Mesothelial cell of epicardium (in vitro differentiated cells): ENCODE results near the gene EPB42. TPM values are rescaled to one million over a fixed set of nuclear protein-coding genes. Genes with fewer than 3 reads are reported as not detected.
"Not testable (repeated sequence)": the region's sequence is repeated elsewhere in the genome, so short reads cannot be mapped to it uniquely, and the experiment has no call there.

Experiments used
- DNase-seq, 2 experiments: peaks; one replicate each; pipeline ENCODE4 v3.0.0; 2021; ENCODE audit warnings: low spot score in 2 of 2; ENCODE audit not compliant: unreplicated experiment in 2 of 2
- H3K27ac Mint-ChIP-seq: 2 replicates; pipeline ENCODE4 v1.8.0; 2021; ENCODE audit warnings: mixed read lengths
- H3K27me3 Mint-ChIP-seq: 2 replicates; pipeline ENCODE4 v1.8.0; 2021; ENCODE audit warnings: low read depth, mixed read lengths
- H3K36me3 Mint-ChIP-seq: 2 replicates; pipeline ENCODE4 v1.8.0; 2021; ENCODE audit warnings: mixed read lengths
- H3K4me1 Mint-ChIP-seq: 2 replicates; pipeline ENCODE4 v1.8.0; 2021; ENCODE audit warnings: mixed read lengths
- H3K4me3 Mint-ChIP-seq: 2 replicates; pipeline ENCODE4 v1.8.0; 2021; ENCODE audit warnings: mild to moderate bottlenecking, moderate library complexity, mixed read lengths
- H3K9me3 Mint-ChIP-seq: 2 replicates; pipeline ENCODE4 v1.8.0; 2021; ENCODE audit warnings: mixed read lengths
- total RNA-seq: library from RNA; stranded (reverse); gene quantifications from 3 replicates; pipeline ENCODE4 v1.2.1, GENCODE V29; 2021
- TF ChIP-seq, protein P1 (sequence below): fragments of 200-600 bp; sonication (generic); IDR thresholded peaks from one replicate; pipeline ENCODE4 v1.5.0; 2021; ENCODE audit warnings: antibody characterized with exemption; ENCODE audit not compliant: unreplicated experiment

EPB42 gene
- total RNA-seq, 1 donor from 2014 or later = 0.13 TPM

DNA sequence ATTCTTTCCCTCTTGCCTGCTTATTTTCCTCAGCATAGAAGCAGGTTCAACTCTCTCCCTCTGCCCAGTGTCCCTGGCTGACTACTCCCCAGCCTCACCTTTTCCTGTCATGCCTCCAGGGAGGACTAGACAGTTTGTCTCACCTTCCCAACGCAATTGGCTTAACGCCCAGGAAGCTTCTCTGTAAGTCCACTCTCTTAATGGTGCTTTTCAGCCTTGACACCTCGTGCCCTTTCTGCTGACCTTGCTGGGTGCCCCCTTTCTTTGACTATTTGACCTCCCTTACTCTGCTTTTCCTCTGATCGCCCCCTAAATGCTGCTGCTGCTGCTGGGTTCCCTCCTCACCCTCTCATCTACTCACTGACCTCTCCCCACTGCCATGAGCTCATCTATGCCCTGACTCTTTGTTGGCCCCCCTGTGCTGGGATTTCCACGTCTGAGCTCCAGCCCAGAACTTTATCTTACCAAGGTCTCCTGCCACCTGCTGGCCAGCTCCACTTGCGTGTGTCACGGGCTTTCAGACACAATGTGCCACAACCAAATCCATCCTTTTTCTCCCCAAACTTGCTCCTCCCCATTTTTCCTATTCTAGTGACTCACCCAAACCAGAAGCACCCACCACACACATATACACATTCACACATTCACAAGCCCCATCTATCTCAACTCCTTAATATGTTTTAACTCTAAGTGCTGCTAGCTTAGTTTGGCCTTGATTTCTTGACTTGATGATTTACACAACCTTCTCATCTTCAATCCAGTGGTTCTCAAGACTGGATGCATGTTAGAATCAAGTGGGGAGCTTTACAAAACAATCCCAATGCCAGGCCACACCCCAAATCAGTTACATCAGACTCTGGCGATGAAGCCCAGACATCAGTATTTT is 16.6 kb downstream of the EPB42 start:
- Mint-ChIP-seq H3K4me1 (peaks cover 2% of the 10 kb centered on the region), H3K4me3 (no peak overlapping the region), H3K36me3 (peaks cover 1% of the 10 kb centered on the region), H3K27ac (no peak overlapping the region), H3K9me3 (no peaks in the 10 kb centered on the region), H3K27me3 (peaks cover 39% of the 10 kb centered on the region)
- no peak for DNase-seq
- TF ChIP-seq, protein P1, sequence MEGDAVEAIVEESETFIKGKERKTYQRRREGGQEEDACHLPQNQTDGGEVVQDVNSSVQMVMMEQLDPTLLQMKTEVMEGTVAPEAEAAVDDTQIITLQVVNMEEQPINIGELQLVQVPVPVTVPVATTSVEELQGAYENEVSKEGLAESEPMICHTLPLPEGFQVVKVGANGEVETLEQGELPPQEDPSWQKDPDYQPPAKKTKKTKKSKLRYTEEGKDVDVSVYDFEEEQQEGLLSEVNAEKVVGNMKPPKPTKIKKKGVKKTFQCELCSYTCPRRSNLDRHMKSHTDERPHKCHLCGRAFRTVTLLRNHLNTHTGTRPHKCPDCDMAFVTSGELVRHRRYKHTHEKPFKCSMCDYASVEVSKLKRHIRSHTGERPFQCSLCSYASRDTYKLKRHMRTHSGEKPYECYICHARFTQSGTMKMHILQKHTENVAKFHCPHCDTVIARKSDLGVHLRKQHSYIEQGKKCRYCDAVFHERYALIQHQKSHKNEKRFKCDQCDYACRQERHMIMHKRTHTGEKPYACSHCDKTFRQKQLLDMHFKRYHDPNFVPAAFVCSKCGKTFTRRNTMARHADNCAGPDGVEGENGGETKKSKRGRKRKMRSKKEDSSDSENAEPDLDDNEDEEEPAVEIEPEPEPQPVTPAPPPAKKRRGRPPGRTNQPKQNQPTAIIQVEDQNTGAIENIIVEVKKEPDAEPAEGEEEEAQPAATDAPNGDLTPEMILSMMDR = peak; percentile 20

DNA sequence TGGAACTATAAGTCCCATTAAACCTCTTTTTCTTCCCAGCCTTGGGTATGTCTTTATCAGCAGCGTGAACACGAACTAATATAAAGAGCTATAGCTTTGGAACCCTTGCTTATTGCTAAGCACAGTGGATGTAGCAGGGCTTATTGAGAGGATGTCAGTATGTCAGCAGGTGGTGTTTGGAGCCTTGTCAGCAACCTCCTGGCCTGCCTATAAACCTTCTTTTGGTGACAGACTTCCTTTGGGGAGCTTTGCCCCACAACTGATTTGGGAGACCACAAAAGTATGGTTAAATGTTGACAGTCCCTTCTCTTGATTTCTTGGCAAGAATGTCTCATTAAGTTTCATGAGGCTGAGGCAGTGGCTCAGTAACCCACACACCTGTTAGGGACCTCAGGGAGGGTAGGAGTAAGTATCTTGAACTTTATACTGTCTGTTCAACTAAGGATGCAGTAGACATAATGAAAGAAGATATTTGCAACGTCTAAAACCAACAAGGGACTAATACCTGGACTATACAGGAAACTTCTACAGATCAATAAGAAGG is 20.8 kb downstream of the EPB42 start:
- Mint-ChIP-seq H3K4me1 (peaks cover 2% of the 10 kb centered on the region), H3K36me3 (peaks cover 21% of the 10 kb centered on the region), H3K27ac (no peak overlapping the region), H3K4me3 (no peak overlapping the region), H3K27me3 (peaks cover 8% of the 10 kb centered on the region), H3K9me3 (peaks cover 8% of the 10 kb centered on the region)
- TF ChIP-seq, protein P1 = no peak
- DNase-seq = no peak

DNA sequence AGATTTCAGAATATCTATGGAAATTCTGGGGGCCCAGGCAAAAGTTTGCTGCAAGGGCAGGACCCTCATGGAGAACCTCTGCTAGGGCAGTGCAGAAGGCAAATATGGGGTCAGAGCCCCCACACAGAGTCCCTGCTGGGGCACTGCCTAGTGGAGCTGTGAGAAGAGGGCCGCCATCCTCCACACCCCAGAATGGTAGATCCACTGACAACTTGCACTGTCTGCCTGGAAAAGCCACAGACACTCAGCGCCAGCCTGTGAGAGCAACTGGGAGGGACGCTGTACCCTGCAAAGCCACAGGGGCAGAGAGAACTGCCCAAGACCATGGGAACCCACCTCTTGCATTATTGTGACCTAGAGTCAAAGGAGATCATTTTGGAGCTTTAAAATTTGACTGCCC is 21.8 kb downstream of the EPB42 start:
- TF ChIP-seq, protein P1 = no peak
- no peak overlapping the region for H3K4me3 Mint-ChIP-seq
- no peaks in the 10 kb centered on the region for H3K4me1 Mint-ChIP-seq
- H3K36me3 Mint-ChIP-seq = peaks cover 27% of the 10 kb centered on the region
- DNase-seq = no peak
- no peak overlapping the region for H3K27ac Mint-ChIP-seq
- peaks cover 5% of the 10 kb centered on the region for H3K27me3 Mint-ChIP-seq
- peaks cover 8% of the 10 kb centered on the region for H3K9me3 Mint-ChIP-seq

DNA sequence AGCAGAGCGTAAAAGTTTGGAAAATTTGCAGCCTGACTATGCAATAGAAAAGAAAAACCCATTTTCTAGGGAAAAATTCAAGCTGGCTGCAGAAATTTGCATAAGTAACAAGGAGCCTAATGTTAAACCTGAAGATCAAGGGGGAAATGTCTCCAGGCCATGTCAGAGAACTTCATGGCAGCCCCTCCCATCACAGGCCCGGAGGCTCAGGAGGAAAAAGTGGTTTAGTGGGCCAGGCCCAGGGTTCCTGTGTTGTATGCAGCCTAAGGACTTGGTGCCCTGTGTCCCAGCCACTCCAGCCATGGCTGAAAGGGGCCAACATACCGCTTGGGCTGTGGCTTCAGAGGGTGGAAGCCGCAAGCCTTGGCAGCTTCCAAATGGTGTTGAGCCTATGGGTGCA is 22.3 kb downstream of the EPB42 start:
- H3K4me1 Mint-ChIP-seq, H3K27me3 Mint-ChIP-seq, DNase-seq, H3K27ac Mint-ChIP-seq, H3K4me3 Mint-ChIP-seq, H3K9me3 Mint-ChIP-seq: not testable (repeated sequence)
- H3K36me3 Mint-ChIP-seq = peaks cover 27% of the 10 kb centered on the region

DNA sequence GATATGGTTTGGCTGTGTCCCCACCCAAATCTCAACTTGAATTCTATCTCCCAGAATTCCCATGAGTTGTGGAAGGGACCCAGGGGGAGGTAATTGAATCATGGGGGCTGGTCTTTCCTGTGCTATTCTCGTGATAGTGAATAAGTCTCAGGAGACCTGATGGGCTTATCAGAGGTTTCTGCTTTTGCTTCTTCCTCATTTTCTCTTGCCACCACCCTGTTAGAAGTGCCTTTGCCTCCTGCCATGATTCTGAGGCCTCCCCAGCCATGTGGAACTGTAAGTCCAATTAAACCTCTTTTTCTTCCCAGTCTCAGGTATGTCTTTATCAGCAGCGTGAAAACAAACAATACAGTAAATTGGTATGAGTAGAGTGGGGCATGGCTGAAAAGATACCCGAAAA is 23.0 kb downstream of the EPB42 start:
- H3K27me3 Mint-ChIP-seq = not testable (repeated sequence)

DNA sequence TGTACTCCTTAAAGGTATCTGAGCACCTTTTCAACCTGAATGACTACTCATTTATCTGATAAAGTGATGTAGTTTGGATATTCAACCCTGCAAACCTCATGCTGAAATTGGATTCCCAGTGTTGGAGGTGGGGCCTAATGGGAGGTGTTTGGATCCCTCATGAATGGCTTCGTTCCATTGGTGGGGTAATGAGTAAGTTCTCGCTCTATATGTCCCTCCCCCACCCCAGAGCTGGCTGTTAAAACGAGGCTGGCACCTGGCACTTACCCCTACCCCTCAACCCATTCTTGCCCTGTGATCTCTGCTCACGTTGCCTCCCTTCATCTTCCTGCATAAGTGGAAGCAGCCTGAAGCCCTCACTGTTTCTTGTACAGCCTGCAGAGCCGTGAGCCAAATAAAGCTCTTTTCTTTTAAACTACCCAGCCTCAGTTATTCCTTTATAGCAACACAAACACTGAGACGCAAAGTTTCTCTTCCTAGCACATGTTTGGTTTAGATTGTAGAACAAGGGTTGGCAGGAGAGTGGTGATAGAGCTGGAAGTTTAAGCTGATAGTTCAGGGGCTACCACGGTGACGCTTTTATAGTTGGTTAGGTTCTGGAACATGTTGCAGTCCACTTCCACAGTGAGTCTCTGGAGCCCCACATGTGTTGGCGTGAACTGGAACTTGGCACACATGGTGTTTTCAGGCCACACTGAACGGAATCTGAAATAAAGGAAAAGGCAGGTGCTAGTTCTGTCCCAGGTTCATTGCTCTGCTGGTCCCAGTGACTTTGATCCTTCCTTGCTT is 23.9 kb downstream of the EPB42 start:
- Mint-ChIP-seq H3K27ac (no peak overlapping the region), H3K9me3 (peaks cover 8% of the 10 kb centered on the region), H3K36me3 (peaks cover 34% of the 10 kb centered on the region)

More for the DNA sequence above, 23.0 kb downstream of the EPB42 start:
- H3K27ac Mint-ChIP-seq, H3K4me1 Mint-ChIP-seq, DNase-seq, H3K9me3 Mint-ChIP-seq, H3K4me3 Mint-ChIP-seq: not testable (repeated sequence)
- peaks cover 31% of the 10 kb centered on the region for H3K36me3 Mint-ChIP-seq

More for the DNA sequence above, 23.9 kb downstream of the EPB42 start:
- no peak for DNase-seq
- no peak overlapping the region for H3K4me3 Mint-ChIP-seq
- H3K27me3 Mint-ChIP-seq = peaks cover 1% of the 10 kb centered on the region
- TF ChIP-seq, protein P1 = no peak
- no peaks in the 10 kb centered on the region for H3K4me1 Mint-ChIP-seq
